ENCODE data around the gene ARFRP1.

Gene ARFRP1

GRCh38 chr20:63744574-63745423 lies 37.0 kb upstream of the ARFRP1 start:
- no peak overlapping the region for H3K4me3 ChIP-seq (ENCODE audit: low read depth, low read length)
- POLR2A ChIA-PET = interaction anchor here (1.2 kb wide), 1 partner anchor 9 kb away, joined by 3 read pairs; no protein-coding TSS in a partner anchor
- no peak for TF ChIP-seq CTCF (IDR thresholded peaks at IDR 0.05; ENCODE audit: insufficient read depth, low read length, missing control alignments)
- CTCF ChIA-PET = interaction anchor here (2.2 kb wide), 1 partner anchor 30 kb away, joined by 9 read pairs; no protein-coding TSS in a partner anchor
- no peak for DNase-seq (ENCODE audit: low read depth, low spot score)

- ChIA-PET CTCF (interaction anchor here (2.2 kb wide), 1 partner anchor 31 kb away, joined by 9 read pairs; no protein-coding TSS in a partner anchor), POLR2A (no interaction called here)
- no peak for DNase-seq (ENCODE audit: low read depth, low spot score)
Measured at GRCh38 chr20:63744158-63744557, 36.4 kb upstream of the ARFRP1 start.

GRCh38 chr20:63743210-63743970 lies 35.6 kb upstream of the ARFRP1 start:
- CTCF ChIA-PET = interaction anchor here (0.8 to 2.2 kb wide), 4 partner anchors 31 to 231 kb away, joined by 3 to 9 read pairs (median 3); no protein-coding TSS in a partner anchor

More at GRCh38 chr20:63744158-63744557, 36.4 kb upstream of the ARFRP1 start:
- TF ChIP-seq CTCF (IDR thresholded peaks at IDR 0.05; ENCODE audit: insufficient read depth, low read length, missing control alignments) = no peak
- no peak overlapping the region for H3K4me3 ChIP-seq (ENCODE audit: low read depth, low read length)

GRCh38 chr20:63742381-63743024 lies 34.7 kb upstream of the ARFRP1 start:
- no peak for DNase-seq (ENCODE audit: low read depth, low spot score)
- no peak for TF ChIP-seq CTCF (IDR thresholded peaks at IDR 0.05; ENCODE audit: insufficient read depth, low read length, missing control alignments)
- CTCF ChIA-PET = interaction anchor here (0.6 to 2.2 kb wide), 6 partner anchors 11 to 232 kb away, joined by 3 to 9 read pairs (median 3); no protein-coding TSS in a partner anchor
- POLR2A ChIA-PET = interaction anchor here (2.3 kb wide), 1 partner anchor 35 kb away, joined by 10 read pairs; the partner anchor contains the start of genes ARFRP1 and ZGPAT
- H3K4me3 ChIP-seq (ENCODE audit: low read depth, low read length) = no peak overlapping the region

More at GRCh38 chr20:63743210-63743970, 35.6 kb upstream of the ARFRP1 start:
- POLR2A ChIA-PET = no interaction called here
- no peak for DNase-seq (ENCODE audit: low read depth, low spot score)
- no peak for TF ChIP-seq CTCF (IDR thresholded peaks at IDR 0.05; ENCODE audit: insufficient read depth, low read length, missing control alignments)
- H3K4me3 ChIP-seq (ENCODE audit: low read depth, low read length) = no peak overlapping the region

- CTCF ChIA-PET = interaction anchor here (0.6 to 1.7 kb wide), 8 partner anchors 8 to 232 kb away, joined by 3 to 16 read pairs (median 4); partner anchors contain the start of gene TPD52L2
- no peak for TF ChIP-seq CTCF (IDR thresholded peaks at IDR 0.05; ENCODE audit: insufficient read depth, low read length, missing control alignments)
- H3K4me3 ChIP-seq (ENCODE audit: low read depth, low read length) = peak overlapping the region; percentile 75
- POLR2A ChIA-PET = interaction anchor here (1.0 to 2.3 kb wide), 5 partner anchors 34 to 215 kb away, joined by 3 to 14 read pairs (median 4); partner anchors contain the start of genes ARFRP1, GMEB2, RTEL1 and TPD52L2
- no peak for DNase-seq (ENCODE audit: low read depth, low spot score)
Measured at GRCh38 chr20:63741676-63742380, 34.1 kb upstream of the ARFRP1 start.

Data from AG04449 (cell line).